ENCODE data around the gene FLAD1.
A peak's percentile ranks its signal among the peaks of the same experiment; 100 is the strongest.
"Not testable (repeated sequence)": the region's sequence is repeated elsewhere in the genome, so short reads cannot be mapped to it uniquely, and the experiment has no call there.

FLAD1 gene

GRCh38 chr1:154967331-154967950 lies 15.7 kb upstream of the FLAD1 start:
- DNase-seq (ENCODE audit: low spot score) (no peak), FAIRE-seq (no peak)

- no peak for FAIRE-seq
- no peak for DNase-seq (ENCODE audit: low spot score)
Observed at GRCh38 chr1:154968731-154969130, 14.4 kb upstream of the FLAD1 start.

GRCh38 chr1:154969246-154969645 lies 13.9 kb upstream of the FLAD1 start:
- DNase-seq (ENCODE audit: low spot score) (no peak), FAIRE-seq (no peak)

- FAIRE-seq (no peak), DNase-seq (ENCODE audit: low spot score) (no peak)
Observed at GRCh38 chr1:154969860-154970452, 13.2 kb upstream of the FLAD1 start.

- peak; percentile 90 for DNase-seq (ENCODE audit: low spot score)
- peak; percentile 79 for FAIRE-seq
Observed at GRCh38 chr1:154970631-154971340, 12.4 kb upstream of the FLAD1 start, which contains the start of gene SHC1. SHC1 (minus strand) TSS chr1:154970747; CDS start chr1:154970526, 221 bp downstream.

GRCh38 chr1:154971341-154971998 lies 11.7 kb upstream of the FLAD1 start:
- DNase-seq (ENCODE audit: low spot score) = no peak

GRCh38 chr1:154972213-154972516 lies 11.0 kb upstream of the FLAD1 start:
- FAIRE-seq (no peak), DNase-seq (ENCODE audit: low spot score) (no peak)

More at GRCh38 chr1:154971341-154971998, 11.7 kb upstream of the FLAD1 start:
- FAIRE-seq = no peak

- DNase-seq (ENCODE audit: low spot score) (peak; percentile 95), FAIRE-seq (peak; percentile 87)
Observed at GRCh38 chr1:154972517-154973343, 10.4 kb upstream of the FLAD1 start.

GRCh38 chr1:154973344-154974101 lies 9.6 kb upstream of the FLAD1 start:
- peak; percentile 88 for FAIRE-seq

GRCh38 chr1:154974102-154974807 lies 8.9 kb upstream of the FLAD1 start, which contains the start of gene CKS1B:
CKS1B (plus strand) TSS chr1:154974681; CDS start chr1:154974746, 65 bp downstream.
- FAIRE-seq (peak; percentile 96), DNase-seq (ENCODE audit: low spot score) (peak; percentile 100)

More at GRCh38 chr1:154973344-154974101, 9.6 kb upstream of the FLAD1 start:
- peak; percentile 97 for DNase-seq (ENCODE audit: low spot score)

- FAIRE-seq = no peak
- peak; percentile 94 for DNase-seq (ENCODE audit: low spot score)
Observed at GRCh38 chr1:154974808-154975408, 8.2 kb upstream of the FLAD1 start.

- FAIRE-seq = no peak
Observed at GRCh38 chr1:154975409-154976059, 7.6 kb upstream of the FLAD1 start.

GRCh38 chr1:154977762-154978161 lies 5.4 kb upstream of the FLAD1 start:
- not testable (repeated sequence) for DNase-seq (ENCODE audit: low spot score); FAIRE-seq

More at GRCh38 chr1:154975409-154976059, 7.6 kb upstream of the FLAD1 start:
- no peak for DNase-seq (ENCODE audit: low spot score)

- FAIRE-seq (no peak), DNase-seq (ENCODE audit: low spot score) (no peak)
Observed at GRCh38 chr1:154978360-154978759, 4.8 kb upstream of the FLAD1 start.

- FAIRE-seq = no peak
- no peak for DNase-seq (ENCODE audit: low spot score)
Observed at GRCh38 chr1:154982341-154982740, 803 bp upstream of the FLAD1 start.

- FAIRE-seq (no peak), DNase-seq (ENCODE audit: low spot score) (no peak)
Observed at GRCh38 chr1:154983776-154984466, 777 bp downstream of the FLAD1 start.

GRCh38 chr1:154986736-154987135 lies 3.6 kb downstream of the FLAD1 start:
- FAIRE-seq = not testable (repeated sequence)

GRCh38 chr1:154987326-154987725 lies 4.2 kb downstream of the FLAD1 start:
- no peak for DNase-seq (ENCODE audit: low spot score)
- no peak for FAIRE-seq

More at GRCh38 chr1:154986736-154987135, 3.6 kb downstream of the FLAD1 start:
- not testable (repeated sequence) for DNase-seq (ENCODE audit: low spot score)
